Stimulated activated CD4-positive, alpha-beta T cell treated with anti-CD3 and anti-CD28 coated beads, Interleukin-15, amount 100 ng/mL, for 24 hours (primary cell): Measurements from ENCODE around the gene MIXL1.
"Not testable (repeated sequence)": the region's sequence is repeated elsewhere in the genome, so short reads cannot be mapped to it uniquely, and the experiment has no call there.

Source experiments
- DNase-seq: peaks from one replicate; pipeline ENCODE4 v3.0.0-alpha.2; 2020

The MIXL1 gene

GRCh38 chr1:226223157-226223785 lies at the start of gene MIXL1:
Gene MIXL1, plus strand, starts transcription at chr1:226223664. Its CDS starts 18 bp downstream, at chr1:226223682.
- peak; percentile 28 for DNase-seq

GRCh38 chr1:226176870-226177269 lies 46.6 kb upstream of the MIXL1 start:
- DNase-seq = peak; percentile 20

DNA sequence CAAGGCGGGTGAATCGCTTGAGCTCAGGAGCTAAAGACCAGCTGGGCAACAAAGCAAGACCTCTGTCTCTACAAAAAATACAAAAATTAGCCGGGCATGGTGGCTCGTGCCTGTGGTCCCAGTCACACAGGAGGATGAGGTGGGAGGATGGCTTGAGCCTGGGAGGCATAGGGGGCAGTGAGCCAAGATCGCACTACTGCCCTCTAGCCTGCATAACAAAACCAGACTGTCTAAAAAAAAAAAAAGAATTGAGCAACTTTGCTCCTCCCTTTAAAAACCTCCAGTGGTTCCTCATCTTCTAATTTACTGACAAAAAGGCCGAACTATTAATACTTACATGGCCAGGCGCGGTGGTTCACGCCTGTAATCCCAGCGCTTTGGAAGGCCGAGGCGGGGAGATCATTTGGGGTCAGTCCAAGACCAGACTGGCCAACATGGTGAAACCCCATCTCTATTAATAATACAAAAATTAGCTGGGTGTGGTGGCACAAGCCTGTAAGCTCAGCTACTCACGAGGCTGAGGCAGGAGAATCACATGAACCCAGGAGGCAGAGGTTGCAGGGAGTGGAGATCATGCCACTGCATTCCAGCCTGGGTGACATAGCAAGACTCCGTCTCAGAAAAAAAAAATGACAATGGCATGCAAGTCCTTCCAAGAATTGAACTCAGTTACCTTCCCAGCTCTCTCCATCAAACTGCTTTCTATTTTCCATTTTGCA lies 41.3 kb upstream of the MIXL1 start:
- no peak for DNase-seq

DNA sequence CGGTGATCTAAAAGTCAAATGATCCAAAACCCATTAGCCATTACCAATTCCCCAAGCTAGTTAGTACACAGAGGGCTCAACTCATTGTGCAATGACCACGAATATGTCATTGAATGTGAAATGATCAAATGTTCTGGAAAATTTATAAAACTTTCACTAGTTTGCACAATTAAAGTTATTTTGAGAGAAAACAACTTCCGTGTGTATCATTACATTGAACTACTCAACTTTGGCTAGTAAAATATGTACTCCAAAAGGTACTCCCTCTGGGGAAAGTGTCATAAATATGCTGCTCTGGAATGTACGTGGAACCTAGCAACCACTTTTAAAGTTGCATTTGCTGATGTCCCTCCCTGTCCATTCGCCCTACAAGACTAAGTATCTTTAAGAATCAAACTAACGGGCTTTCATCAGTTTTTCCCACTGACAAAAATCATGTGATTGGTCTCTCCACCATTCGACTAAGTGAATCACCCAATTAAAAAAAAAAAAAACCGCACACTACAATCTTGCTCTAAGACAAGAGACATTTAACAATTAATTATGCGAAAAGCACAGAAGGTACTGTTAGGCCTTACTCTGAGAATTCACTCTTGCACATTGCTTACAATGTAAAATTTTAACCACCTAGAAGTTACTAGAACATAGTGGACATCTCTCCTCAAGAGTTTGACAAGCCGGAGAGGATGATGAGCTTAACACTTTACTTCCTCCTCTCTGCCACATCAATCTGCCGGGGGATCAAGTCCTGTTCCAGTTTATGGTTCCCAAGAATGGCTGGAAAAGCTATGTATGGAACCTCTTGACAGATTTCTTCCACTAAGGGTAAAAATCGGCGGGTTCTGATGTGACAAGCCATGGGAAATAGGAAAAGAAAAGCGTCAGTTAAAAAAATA lies 38.1 kb upstream of the MIXL1 start:
- no peak for DNase-seq

- peak; percentile 90 for DNase-seq
Observed at GRCh38 chr1:226186124-226187018, 37.1 kb upstream of the MIXL1 start, which contains the start of gene ACBD3. Gene ACBD3, minus strand, starts transcription at chr1:226186741. Its CDS starts 66 bp downstream, at chr1:226186675.

GRCh38 chr1:226187019-226187322 lies 36.5 kb upstream of the MIXL1 start:
- DNase-seq = no peak

DNA sequence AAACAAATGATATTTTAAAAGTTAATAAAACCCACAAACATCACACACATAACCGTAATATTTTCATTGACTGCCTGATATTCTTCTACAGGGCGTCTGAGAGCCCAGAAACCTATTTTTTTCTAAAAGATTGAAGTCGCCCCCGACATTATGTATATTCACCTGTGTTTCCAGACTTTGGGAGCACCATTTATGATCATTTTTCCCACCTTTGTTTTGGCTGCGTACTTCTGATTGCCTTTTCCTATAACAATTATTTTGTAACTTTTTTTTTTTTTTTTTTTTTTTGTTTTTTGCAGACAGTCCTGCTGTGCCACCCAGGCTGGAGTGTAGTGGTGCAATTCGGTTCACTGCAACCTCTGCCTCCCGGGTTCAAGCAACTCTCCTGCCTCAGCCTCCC lies 36.1 kb upstream of the MIXL1 start:
- no peak for DNase-seq

DNA sequence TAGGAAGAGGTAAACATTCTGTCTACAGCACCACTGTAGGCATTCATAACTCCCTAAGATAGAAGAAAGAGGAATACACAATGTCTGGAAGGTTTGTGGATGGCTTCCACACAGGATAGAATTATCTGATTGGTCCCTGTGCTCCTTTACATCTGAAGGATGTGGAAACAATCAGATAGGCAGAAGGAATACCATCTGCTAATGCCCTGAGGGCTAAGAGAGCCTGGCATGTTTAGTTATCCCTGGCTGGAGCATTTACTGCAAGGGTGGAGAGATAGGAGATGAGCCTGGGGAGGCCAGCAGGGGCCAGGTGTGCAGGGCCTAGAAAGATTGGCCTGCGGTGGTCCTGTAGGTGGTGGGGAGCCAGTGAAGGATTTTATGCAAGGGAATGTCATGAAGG lies 28.3 kb upstream of the MIXL1 start:
- DNase-seq = no peak

GRCh38 chr1:226199971-226200370 lies 23.5 kb upstream of the MIXL1 start:
- no peak for DNase-seq

DNA sequence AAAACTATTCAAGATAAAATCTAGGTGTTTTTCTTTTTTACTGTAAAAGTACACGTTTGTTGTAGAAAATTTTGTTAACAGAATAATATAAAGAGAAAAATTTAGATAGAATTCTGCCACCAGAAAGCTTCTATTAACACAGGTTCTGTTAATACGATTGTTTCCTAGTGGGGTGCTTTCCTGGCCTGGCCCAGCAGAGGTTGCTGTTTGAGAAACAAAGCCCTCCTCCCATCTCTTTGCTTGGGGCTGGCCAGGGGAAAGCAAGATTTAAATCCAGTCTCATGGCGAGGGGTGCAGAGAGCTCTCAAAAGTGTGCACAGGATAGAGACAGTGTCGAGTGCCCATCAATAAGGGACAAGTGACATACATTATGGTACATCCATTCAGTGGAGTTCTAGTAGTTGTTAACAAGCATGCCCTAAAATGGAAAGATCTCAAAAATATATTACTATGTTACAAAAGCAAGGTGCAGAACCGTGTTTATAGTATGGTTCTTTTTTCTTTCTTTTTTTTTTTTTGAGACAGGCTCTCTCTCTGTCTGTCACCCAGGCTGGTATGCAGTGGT lies 22.4 kb upstream of the MIXL1 start:
- no peak for DNase-seq

DNA sequence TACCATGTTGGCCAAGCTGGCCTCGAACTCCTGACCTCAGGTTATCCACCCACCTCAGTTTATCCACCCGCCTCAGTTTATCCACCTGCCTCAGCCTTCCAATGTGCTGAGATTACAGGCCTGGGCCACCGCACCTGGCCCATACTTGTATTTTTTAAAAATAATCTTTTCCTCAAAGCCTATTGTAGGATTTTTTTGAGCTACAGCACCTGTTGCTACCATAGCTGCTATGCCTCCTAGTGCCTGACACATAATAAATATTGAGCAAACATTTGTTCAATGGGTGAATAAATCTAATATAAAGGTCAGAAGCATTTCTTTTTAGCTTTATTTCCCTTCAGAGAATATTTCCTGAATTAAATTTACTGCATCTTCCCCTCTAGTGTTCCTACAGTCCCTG lies 21.2 kb upstream of the MIXL1 start:
- DNase-seq = no peak

- DNase-seq = not testable (repeated sequence)
Observed at GRCh38 chr1:226202666-226203065, 20.8 kb upstream of the MIXL1 start.

DNA sequence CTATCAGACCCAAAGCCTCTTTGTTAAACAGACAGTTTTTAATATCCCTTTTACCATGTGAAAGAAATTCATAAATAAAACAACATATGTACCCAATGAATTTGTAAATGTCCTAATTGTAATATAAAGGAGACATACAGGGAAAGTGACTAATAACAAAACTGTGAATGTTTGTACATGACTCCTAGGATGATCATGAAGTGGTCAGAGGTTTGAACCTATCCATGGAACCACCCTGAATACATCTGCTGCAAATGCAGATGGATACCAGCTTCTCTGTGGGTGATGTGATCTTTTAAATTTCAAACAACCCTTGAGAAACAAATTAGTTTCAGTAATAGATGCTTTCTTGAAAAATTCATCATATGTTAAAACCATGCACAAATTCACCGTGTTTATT lies 20.2 kb upstream of the MIXL1 start:
- DNase-seq = no peak

DNA sequence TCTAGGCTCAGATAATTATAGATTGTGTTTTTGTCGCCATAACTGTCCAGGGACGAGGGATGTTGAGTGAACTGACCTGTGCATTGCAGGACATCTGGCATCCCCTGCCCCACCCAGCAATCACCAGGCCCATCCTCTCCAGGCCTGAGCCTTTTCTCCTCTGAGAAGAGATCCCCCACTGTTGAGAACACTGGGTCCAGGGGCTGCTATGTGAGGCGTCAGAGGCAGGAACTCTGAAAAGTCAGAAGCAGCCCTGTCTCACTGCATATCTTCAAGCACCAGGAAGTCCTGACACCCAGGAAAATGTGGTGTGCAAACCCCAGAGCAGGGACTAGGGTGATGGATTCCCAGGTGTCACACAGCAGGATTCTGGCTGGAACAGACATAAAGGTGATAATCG lies 19.8 kb upstream of the MIXL1 start:
- no peak for DNase-seq

- DNase-seq = no peak
Observed at GRCh38 chr1:226204198-226204597, 19.3 kb upstream of the MIXL1 start.

GRCh38 chr1:226207048-226207447 lies 16.4 kb upstream of the MIXL1 start:
- DNase-seq = no peak

GRCh38 chr1:226209307-226210059 lies 14.0 kb upstream of the MIXL1 start:
- no peak for DNase-seq

DNA sequence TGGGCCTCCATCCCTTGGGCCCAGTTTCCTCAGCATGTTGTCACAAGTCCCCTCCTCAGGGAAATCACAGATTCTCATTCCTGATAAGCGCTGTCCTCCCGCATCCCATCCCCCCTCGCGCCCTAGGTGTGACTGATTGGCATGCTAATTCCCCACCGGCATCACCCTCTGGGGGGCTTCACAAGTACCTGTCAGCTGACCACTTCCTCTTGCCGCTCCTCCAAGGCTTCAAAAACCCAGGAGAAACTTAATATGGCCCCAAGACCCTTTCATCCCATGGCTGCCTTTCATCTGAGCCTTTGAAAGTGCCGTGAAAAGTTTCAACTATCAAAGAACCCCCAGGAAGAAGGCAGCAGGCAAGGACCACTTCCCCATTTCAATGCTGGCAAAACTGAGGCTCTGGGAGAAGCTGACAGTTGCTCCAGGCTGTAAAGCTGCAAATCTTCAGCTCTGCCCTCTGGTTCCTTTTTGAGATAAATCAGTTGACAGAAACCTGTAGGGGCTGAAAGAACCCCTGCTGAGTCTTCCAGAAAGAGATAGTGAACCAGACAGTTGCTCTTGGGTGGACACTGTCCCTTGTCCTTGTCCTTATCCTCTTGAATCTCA lies 12.8 kb upstream of the MIXL1 start:
- DNase-seq = no peak

DNA sequence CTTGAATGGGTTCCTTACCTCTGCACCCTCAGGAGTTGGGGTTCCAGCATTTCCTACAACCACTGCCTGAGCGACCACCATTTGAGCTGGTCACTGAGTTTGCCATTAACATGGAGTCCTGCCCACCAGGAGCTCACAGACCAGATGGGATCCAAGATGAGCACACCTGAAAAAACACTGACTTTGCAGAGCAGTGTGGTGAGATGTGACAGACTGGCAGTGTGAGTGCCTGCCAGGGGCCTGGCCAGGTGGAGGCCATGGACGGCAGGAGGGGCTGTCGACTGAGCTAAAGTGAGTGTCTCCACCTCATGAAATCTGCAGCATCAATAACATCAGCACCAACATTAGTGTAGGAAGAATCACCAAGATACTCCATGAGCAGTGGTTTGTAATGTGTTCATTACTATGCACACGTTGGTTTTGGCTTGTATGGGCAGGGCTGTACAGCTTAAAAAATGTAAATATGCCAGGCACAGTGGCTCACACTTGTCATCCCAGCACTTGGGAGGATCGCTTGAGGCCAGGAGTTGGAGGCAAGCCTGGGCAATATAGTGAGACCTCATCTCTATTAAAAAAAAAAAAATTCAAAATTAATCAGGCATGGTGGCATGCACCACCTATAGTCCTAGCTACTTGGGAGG lies 12.2 kb upstream of the MIXL1 start:
- DNase-seq = no peak

DNA sequence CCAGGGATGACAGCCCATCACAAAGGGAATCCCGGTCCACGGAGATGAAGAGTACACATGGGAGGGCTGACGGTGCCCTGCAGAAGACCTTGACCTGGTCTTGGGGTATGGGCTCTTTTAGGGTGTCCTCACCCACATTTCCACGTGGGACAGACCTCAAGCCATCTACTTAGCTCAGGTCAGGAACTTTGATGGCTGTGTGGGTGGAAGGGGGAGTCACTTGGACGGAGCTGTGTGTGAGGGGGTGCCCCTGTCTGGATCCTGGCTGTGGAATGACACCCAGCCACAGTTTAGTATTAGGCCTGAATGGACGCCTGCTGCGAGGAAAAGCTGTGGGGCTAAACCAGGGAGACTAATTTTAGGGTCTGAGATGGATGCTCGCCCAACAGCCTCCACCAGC lies 10.9 kb upstream of the MIXL1 start:
- DNase-seq = no peak

- no peak for DNase-seq
Observed at GRCh38 chr1:226215239-226215638, 8.2 kb upstream of the MIXL1 start.
